ENCODE results near the gene PAM. TPM values are rescaled to one million over a fixed set of nuclear protein-coding genes. Genes with fewer than 3 reads are reported as not detected.

Gene PAM
- total RNA-seq, 1 donor from 2014 or later: 267 TPM

GRCh38 chr5:102763734-102764133, 8.6 kb downstream of the PAM start:
- Mint-ChIP-seq H3K9me3 (ENCODE audit: unreplicated experiment) (no peaks in the 10 kb centered on the region), H3K36me3 (ENCODE audit: unreplicated experiment) (no peaks in the 10 kb centered on the region), H3K4me3 (ENCODE audit: unreplicated experiment) (no peak overlapping the region), H3K27ac (ENCODE audit: unreplicated experiment) (no peak overlapping the region), H3K4me1 (ENCODE audit: unreplicated experiment) (peaks cover 37% of the 10 kb centered on the region), H3K27me3 (ENCODE audit: unreplicated experiment) (no peaks in the 10 kb centered on the region)
- TF ChIP-seq CTCF (IDR thresholded peaks at IDR 0.05): no peak
- no peak for DNase-seq (ENCODE audit: extremely low spot score, unreplicated experiment)

GRCh38 chr5:102764381-102765004, 9.4 kb downstream of the PAM start:
- Mint-ChIP-seq H3K4me3 (ENCODE audit: unreplicated experiment) (no peak overlapping the region), H3K36me3 (ENCODE audit: unreplicated experiment) (no peaks in the 10 kb centered on the region), H3K9me3 (ENCODE audit: unreplicated experiment) (no peaks in the 10 kb centered on the region), H3K27ac (ENCODE audit: unreplicated experiment) (no peak overlapping the region), H3K4me1 (ENCODE audit: unreplicated experiment) (peaks cover 35% of the 10 kb centered on the region), H3K27me3 (ENCODE audit: unreplicated experiment) (no peaks in the 10 kb centered on the region)
- DNase-seq (ENCODE audit: extremely low spot score, unreplicated experiment): no peak
- TF ChIP-seq CTCF (IDR thresholded peaks at IDR 0.05): no peak

- no peak overlapping the region for H3K4me3 Mint-ChIP-seq (ENCODE audit: unreplicated experiment)
- no peaks in the 10 kb centered on the region for H3K27me3 Mint-ChIP-seq (ENCODE audit: unreplicated experiment)
- H3K36me3 Mint-ChIP-seq (ENCODE audit: unreplicated experiment): no peaks in the 10 kb centered on the region
- no peak for DNase-seq (ENCODE audit: extremely low spot score, unreplicated experiment)
- no peak overlapping the region for H3K27ac Mint-ChIP-seq (ENCODE audit: unreplicated experiment)
- TF ChIP-seq CTCF (IDR thresholded peaks at IDR 0.05): no peak
- H3K9me3 Mint-ChIP-seq (ENCODE audit: unreplicated experiment): no peaks in the 10 kb centered on the region
- peaks cover 26% of the 10 kb centered on the region for H3K4me1 Mint-ChIP-seq (ENCODE audit: unreplicated experiment)
These were observed 10.2 kb downstream of the PAM start for GRCh38 chr5:102765350-102765749.

- H3K27me3 Mint-ChIP-seq (ENCODE audit: unreplicated experiment): no peaks in the 10 kb centered on the region
- H3K4me1 Mint-ChIP-seq (ENCODE audit: unreplicated experiment): peaks cover 17% of the 10 kb centered on the region
- H3K36me3 Mint-ChIP-seq (ENCODE audit: unreplicated experiment): no peaks in the 10 kb centered on the region
- H3K9me3 Mint-ChIP-seq (ENCODE audit: unreplicated experiment): no peaks in the 10 kb centered on the region
- no peak for DNase-seq (ENCODE audit: extremely low spot score, unreplicated experiment)
- H3K27ac Mint-ChIP-seq (ENCODE audit: unreplicated experiment): no peak overlapping the region
- TF ChIP-seq CTCF (IDR thresholded peaks at IDR 0.05): no peak
- no peak overlapping the region for H3K4me3 Mint-ChIP-seq (ENCODE audit: unreplicated experiment)
These were observed 11.4 kb downstream of the PAM start for GRCh38 chr5:102766295-102767090.

GRCh38 chr5:102767862-102768261, 12.8 kb downstream of the PAM start:
- Mint-ChIP-seq H3K4me1 (ENCODE audit: unreplicated experiment) (peaks cover 4% of the 10 kb centered on the region), H3K27me3 (ENCODE audit: unreplicated experiment) (no peaks in the 10 kb centered on the region), H3K9me3 (ENCODE audit: unreplicated experiment) (no peaks in the 10 kb centered on the region), H3K4me3 (ENCODE audit: unreplicated experiment) (no peak overlapping the region), H3K27ac (ENCODE audit: unreplicated experiment) (no peak overlapping the region), H3K36me3 (ENCODE audit: unreplicated experiment) (no peaks in the 10 kb centered on the region)
- DNase-seq (ENCODE audit: extremely low spot score, unreplicated experiment): no peak
- no peak for TF ChIP-seq CTCF (IDR thresholded peaks at IDR 0.05)
